ENCODE measurements around the gene YAF2.

DNA sequence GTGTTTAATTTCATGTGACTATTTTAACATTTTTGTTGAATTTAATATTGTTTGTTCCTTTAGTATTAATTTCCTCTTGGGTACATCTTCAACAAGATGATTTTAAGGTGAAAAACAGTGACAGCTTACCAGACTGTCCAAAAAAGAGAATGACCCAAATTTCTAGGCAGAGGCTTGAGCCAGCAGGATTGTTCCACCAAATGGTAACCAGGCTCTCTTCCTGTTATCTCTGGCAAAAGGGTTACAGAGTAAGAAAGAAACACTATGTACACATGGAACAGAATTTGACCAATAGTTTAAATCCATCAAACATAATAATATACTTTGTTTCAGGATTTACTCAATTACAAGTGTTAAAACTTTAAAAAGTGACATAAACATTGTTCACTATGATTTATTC is 39.0 kb downstream of the YAF2 start:
- TF ChIP-seq CTCF (IDR thresholded peaks at IDR 0.05) = no peak
- no peak for TF ChIP-seq POLR2A (IDR thresholded peaks at IDR 0.05)
